K562 (cell line): Measurements from ENCODE around the gene SIGMAR1. TPM values are rescaled to one million over a fixed set of nuclear protein-coding genes. Genes with fewer than 3 reads are reported as not detected.

ENCODE experiments used
- ATAC-seq: fragments of 200-7000 bp; cut with Tn5 transposase; 3 replicates; pipeline ENCODE4 v1.9.1; 2020; ENCODE audit warnings: moderate library complexity
- BruUV-seq: library from RNA; stranded (reverse); fragments of 400-500 nt; replicated peaks from 2 replicates; lab custom pipeline; 2021; lab: Mats Ljungman, UMichigan
- CTCF ChIA-PET: fragments of 300-600 bp; formaldehyde crosslinking; extraction: SDS; loops from one replicate; lab custom pipeline; 2021; ENCODE audit warnings: low intra/inter-chr PET ratio; lab: Yijun Ruan, JAX
- POLR2A ChIA-PET: fragments of 300-600, 350-650 bp; sonication (Branson Sonifier 250); formaldehyde crosslinking; extraction: SDS; loops from one replicate; lab custom pipeline; 2021; ENCODE audit warnings: antibody characterized with exemption, inconsistent platforms; lab: Yijun Ruan, JAX
- DNase-seq, 4 experiments: peaks; one replicate each; pipeline versions ENCODE4 v3.0.0 to v3.0.0-alpha.2; 2011 to 2018; ENCODE audit warnings: low spot score in 3 of 4, mixed read lengths in 3 of 4; ENCODE audit errors: extremely low read depth in 1 of 4
- FAIRE-seq: peaks from 2 replicates; lab custom pipeline; 2011; peaks lifted over from hg19 to GRCh38; lab: Jason Lieb, UNC
- H2AFZ ChIP-seq: 2 replicates; pipeline ENCODE4 v1.6.0; 2011; ENCODE audit warnings: low read depth, low read length, control low read depth, inconsistent platforms
- H3K27ac ChIP-seq: fragments of 200-600 bp; 3 replicates; pipeline ENCODE4 v1.8.0; 2011; ENCODE audit warnings: low read depth, mild to moderate bottlenecking, control low read depth, inconsistent platforms, low read length, moderate library complexity, mixed read lengths; ENCODE audit errors: extremely low read depth
- H3K27me3 ChIP-seq, 2 experiments: fragments of 300-600 bp in 1 of 2; 2 replicates in 1 of 2; 3 replicates in 1 of 2; pipeline versions ENCODE4 v1.6.0 to v1.8.0; 2011; ENCODE audit warnings: inconsistent platforms in 2 of 2, low read length in 2 of 2, mild to moderate bottlenecking in 1 of 2, mixed read lengths in 1 of 2, moderate library complexity in 1 of 2; ENCODE audit not compliant: control insufficient read depth in 2 of 2, insufficient read depth in 2 of 2
- H3K36me3 ChIP-seq: fragments of 300-600 bp; 3 replicates; pipeline ENCODE4 v1.8.0; 2011; ENCODE audit warnings: mild to moderate bottlenecking, low read length, inconsistent platforms; ENCODE audit not compliant: control insufficient read depth, insufficient read depth
- H3K4me1 ChIP-seq, 2 experiments: fragments of 200-600 bp in 1 of 2; replicated peaks in 1 of 2; 2 replicates in 1 of 2; 3 replicates in 1 of 2; pipeline versions ENCODE4 v1.5.1 to v1.8.0; 2011; ENCODE audit warnings: inconsistent platforms in 2 of 2, low read length in 2 of 2, mild to moderate bottlenecking in 1 of 2, mixed read lengths in 1 of 2, moderate library complexity in 1 of 2; ENCODE audit not compliant: control insufficient read depth in 2 of 2, insufficient read depth in 2 of 2
- H3K4me2 ChIP-seq: 2 replicates; pipeline ENCODE4 v1.6.1; 2011; ENCODE audit warnings: low read length, control low read depth, inconsistent platforms, mixed read lengths; ENCODE audit not compliant: insufficient read depth
- H3K4me3 ChIP-seq: fragments of 200-600 bp; sonication (generic), shearing (Covaris generic); 2 replicates; pipeline ENCODE4 v1.5.1; 2016; ENCODE audit warnings: control low read depth, inconsistent platforms
- H3K79me2 ChIP-seq: fragments of 200-600 bp; 3 replicates; pipeline ENCODE4 v1.8.0; 2011; ENCODE audit warnings: low read length, inconsistent platforms; ENCODE audit not compliant: control insufficient read depth, insufficient read depth
- H3K9ac ChIP-seq, 2 experiments: 2 replicates each; pipeline versions ENCODE4 v1.6.0 to v1.6.1; 2011; ENCODE audit warnings: low read depth in 2 of 2, low read length in 2 of 2, control low read depth in 1 of 2, inconsistent platforms in 1 of 2, mild to moderate bottlenecking in 1 of 2, mixed read lengths in 1 of 2; ENCODE audit not compliant: insufficient read depth in 1 of 2
- H3K9me1 ChIP-seq: one replicate; pipeline ENCODE4 v1.6.0; 2011; ENCODE audit warnings: inconsistent platforms, mild to moderate bottlenecking, low read length, moderate library complexity; ENCODE audit not compliant: control insufficient read depth, insufficient read depth
- H3K9me3 ChIP-seq: replicated peaks from 2 replicates; pipeline ENCODE4 v1.5.1; 2011; ENCODE audit warnings: low read depth, low read length, inconsistent platforms; ENCODE audit not compliant: control insufficient read depth, insufficient read depth
- H4K20me1 ChIP-seq: replicated peaks from 2 replicates; pipeline ENCODE4 v1.6.1; 2011; ENCODE audit warnings: low read length, inconsistent platforms, mixed read lengths; ENCODE audit not compliant: control insufficient read depth, insufficient read depth
- CTCF ChIP-seq, 3 experiments: IDR thresholded peaks in 2 of 3; conservative IDR thresholded peaks in 1 of 3; 2 replicates each; pipeline ENCODE4 v1.5.1; 2011 to 2012; ENCODE audit warnings: low read length in 3 of 3, mild to moderate bottlenecking in 3 of 3, control low read depth in 2 of 3, improper control_type of control experiment in 1 of 3, inconsistent platforms in 1 of 3, low read depth in 1 of 3, mixed read lengths in 1 of 3, moderate library complexity in 1 of 3; ENCODE audit not compliant: insufficient read depth in 2 of 3
- CXXC5 ChIP-seq: fragments of 250-450 bp; sonication (Bioruptor Pico); IDR thresholded peaks from 2 replicates; pipeline ENCODE4 v1.8.0; 2022; ENCODE audit warnings: inconsistent platforms, mild to moderate bottlenecking, moderate library complexity
- E2F6 ChIP-seq, 2 experiments: IDR thresholded peaks; 2 replicates each; pipeline ENCODE4 v1.6.1; 2011; ENCODE audit warnings: borderline replicate concordance in 1 of 2, control low read depth in 1 of 2, low read depth in 1 of 2, low read length in 1 of 2, mild to moderate bottlenecking in 1 of 2, mixed read lengths in 1 of 2, moderate library complexity in 1 of 2; ENCODE audit not compliant: insufficient read depth in 1 of 2, insufficient read length in 1 of 2, poor library complexity in 1 of 2, severe bottlenecking in 1 of 2; ENCODE audit errors: extremely low read depth in 1 of 2
- HNRNPLL ChIP-seq: fragments of 200-400 bp; formaldehyde crosslinking; IDR thresholded peaks from 2 replicates; pipeline ENCODE4 v1.6.1; 2017; ENCODE audit warnings: low read length, low read depth, mild to moderate bottlenecking; ENCODE audit not compliant: poor library complexity, severe bottlenecking
- RAD51 ChIP-seq: fragments of 450-650 bp; IDR thresholded peaks from 2 replicates; pipeline ENCODE4 v1.7.1; 2016; ENCODE audit warnings: low read depth, mild to moderate bottlenecking, borderline replicate concordance
- RBFOX2 ChIP-seq: fragments of 200-400 bp; formaldehyde crosslinking; IDR thresholded peaks from 2 replicates; pipeline ENCODE4 v1.6.1; 2017; ENCODE audit warnings: low read depth, mild to moderate bottlenecking, low read length, moderate library complexity
- TAL1 ChIP-seq: fragments of 450-650 bp; IDR thresholded peaks from 2 replicates; pipeline ENCODE4 v1.6.1; 2016; ENCODE audit warnings: mild to moderate bottlenecking
- VEZF1 ChIP-seq: fragments of 200-800 bp; sonication (Bioruptor generic); IDR thresholded peaks from 2 replicates; pipeline ENCODE4 v1.6.1; 2017; ENCODE audit warnings: missing genetic modification characterization, missing compliant biosample characterization
- WGBS: fragments of 100-300 bp; shearing (Covaris generic); methylation state at CpG from one replicate; pipeline ENCODE4 v1.1.6; 2016; ENCODE audit warnings: low coverage, mixed read lengths; ENCODE audit not compliant: insufficient coverage; ENCODE audit errors: missing lambda C conversion rate; 5-methylcytosine and 5-hydroxymethylcytosine counted together
- in situ Hi-C: fragments of 300-500 bp; cut with MboI; formaldehyde crosslinking; loops from 4 replicates; pipeline ENCODE4 v1.15.0; 2018; ENCODE audit warnings: inconsistent platforms, mixed read lengths
- intact Hi-C: fragments of 100-400 bp; cut with micrococcal nuclease; formaldehyde crosslinking; loops from 2 replicates; pipeline ENCODE4 v1.14.2; 2022
- polyA plus RNA-seq, 8 experiments: library from polyadenylated mRNA; depleted of rRNA in 4 of 8; stranded (reverse) in 5 of 8; unstranded in 3 of 8; fragments of >200 nt; fragmentation: Nextera tagmentation in 2 of 8; fragmentation: Illumina TruSeq in 1 of 8; extraction: Ambion mirVana in 2 of 8; extraction: Trizol in 1 of 8; gene quantifications; 2 replicates each; pipeline versions ENCODE4 v1.2.1 to v1.2.3, GENCODE V29; 2011 to 2014; ENCODE audit warnings: inconsistent platforms in 1 of 8, missing spikeins in 1 of 8
- total RNA-seq, 7 experiments: library from RNA; depleted of rRNA in 6 of 7; stranded (reverse); fragments of >200 nt in 6 of 7; fragmentation: Illumina TruSeq in 2 of 7; extraction: Trizol in 2 of 7; gene quantifications; 2 replicates each; pipeline versions ENCODE4 v1.2.1 to v1.2.3, GENCODE V29; 2011 to 2021; ENCODE audit warnings: low replicate concordance in 1 of 7

The SIGMAR1 gene
- total and polyA plus RNA-seq, 9 of the 15 experiments (the other 6 are each of a cell fraction or from before 2014, with no cell fraction given), result 6.9 to 80.0 (median 35.2) TPM

GRCh38 chr9:34629491-34629808 lies 8.1 kb downstream of the SIGMAR1 start (continued):
- no peak for TF ChIP-seq TAL1

GRCh38 chr9:34628656-34629490 lies 8.7 kb downstream of the SIGMAR1 start, which contains the start of gene ARID3C:
TSS of gene ARID3C (minus strand) at chr9:34629066. CDS start at chr9:34628014, 1,052 bp downstream.
- peak within 1 kb of the TSS in 1 of 2 experiments; percentile 78; a peak in 2 of 4 replicates for H3K9ac ChIP-seq
- WGBS, result 6% methylated on average over 20 of the region's 69 CpGs
- H3K4me2 ChIP-seq, result peak within 1 kb of the TSS; percentile 58
- in situ Hi-C loops (no loop called here), intact Hi-C loops (no loop called here)
- no peak for TF ChIP-seq RAD51
- no peak for TF ChIP-seq RBFOX2
- peak in 1 of 3 experiments; percentile 24; a peak in 1 of 6 replicates for TF ChIP-seq CTCF (IDR thresholded peaks at IDR 0.05 in 2 of 3, conservative IDR thresholded peaks at IDR 0.05 in 1 of 3; ENCODE audit: insufficient read depth in 2 of 3, low read depth in 1 of 3, low read length in 3 of 3)
- TF ChIP-seq VEZF1, result peak; percentile 26; the same call in 1 of the 2 replicates
- peak; percentile 97 for TF ChIP-seq HNRNPLL
- TF ChIP-seq CXXC5 (CRISPR knock-in tag), result peak; percentile 38; the same call in 1 of the 2 replicates
- TF ChIP-seq E2F6 (IDR thresholded peaks at IDR 0.05; ENCODE audit: borderline replicate concordance in 1 of 2, extremely low read depth in 1 of 2, insufficient read depth in 1 of 2, insufficient read length in 1 of 2, low read depth in 1 of 2, low read length in 1 of 2, poor library complexity in 1 of 2, severe bottlenecking in 1 of 2), result peak in 1 of 2 experiments; percentile 77
- H4K20me1 ChIP-seq, result 0 out of 2 replicates have a peak, but pooled peaks cover under 1% of the 10 kb centered on the region
- DNase-seq (peak; percentile 53 to 70 (median 62)), ATAC-seq (peak; percentile 97), FAIRE-seq (no peak)
- ChIA-PET POLR2A (no interaction called here), CTCF (no interaction called here)
- no TSS peak for BruUV-seq
- peak within 1 kb of the TSS; percentile 18 for H3K4me3 ChIP-seq
- no peaks in the 10 kb centered on the region for H3K79me2 ChIP-seq
- H3K27me3 ChIP-seq, result peaks cover 14 to 55% of the 10 kb centered on the region in 2 experiments; a peak in 4 of 5 replicates
- peak within 1 kb of the TSS; percentile 32; the same call in 1 of the 2 replicates for H2AFZ ChIP-seq
- H3K27ac ChIP-seq, result no peak within 1 kb of the TSS
- H3K9me1 ChIP-seq, result no peaks in the 10 kb centered on the region
- H3K9me3 ChIP-seq, result no peaks in the 10 kb centered on the region
- H3K36me3 ChIP-seq, result no peaks in the 10 kb centered on the region
- H3K4me1 ChIP-seq, result peaks cover 0 to 21% of the 10 kb centered on the region in 2 experiments; a peak in 4 of 5 replicates
